K562 (cell line): ENCODE data around the gene WDR72. TPM values are rescaled to one million over a fixed set of nuclear protein-coding genes. Genes with fewer than 3 reads are reported as not detected.

Source experiments
- ATAC-seq: fragments of 200-7000 bp; cut with Tn5 transposase; 3 replicates; pipeline ENCODE4 v1.9.1; 2020; ENCODE audit warnings: moderate library complexity
- BruUV-seq: library from RNA; stranded (reverse); fragments of 400-500 nt; replicated peaks from 2 replicates; lab custom pipeline; 2021; lab: Mats Ljungman, UMichigan
- CTCF ChIA-PET: fragments of 300-600 bp; formaldehyde crosslinking; extraction: SDS; loops from one replicate; lab custom pipeline; 2021; ENCODE audit warnings: low intra/inter-chr PET ratio; lab: Yijun Ruan, JAX
- POLR2A ChIA-PET: fragments of 300-600, 350-650 bp; sonication (Branson Sonifier 250); formaldehyde crosslinking; extraction: SDS; loops from one replicate; lab custom pipeline; 2021; ENCODE audit warnings: antibody characterized with exemption, inconsistent platforms; lab: Yijun Ruan, JAX
- DNase-seq, 4 experiments: peaks; one replicate each; pipeline versions ENCODE4 v3.0.0 to v3.0.0-alpha.2; 2011 to 2018; ENCODE audit warnings: low spot score in 3 of 4, mixed read lengths in 3 of 4; ENCODE audit errors: extremely low read depth in 1 of 4
- FAIRE-seq: peaks from 2 replicates; lab custom pipeline; 2011; peaks lifted over from hg19 to GRCh38; lab: Jason Lieb, UNC
- H2AFZ ChIP-seq: 2 replicates; pipeline ENCODE4 v1.6.0; 2011; ENCODE audit warnings: low read depth, low read length, control low read depth, inconsistent platforms
- H3K27ac ChIP-seq: fragments of 200-600 bp; 3 replicates; pipeline ENCODE4 v1.8.0; 2011; ENCODE audit warnings: low read depth, mild to moderate bottlenecking, control low read depth, inconsistent platforms, low read length, moderate library complexity, mixed read lengths; ENCODE audit errors: extremely low read depth
- H3K27me3 ChIP-seq, 2 experiments: fragments of 300-600 bp in 1 of 2; 2 replicates in 1 of 2; 3 replicates in 1 of 2; pipeline versions ENCODE4 v1.6.0 to v1.8.0; 2011; ENCODE audit warnings: inconsistent platforms in 2 of 2, low read length in 2 of 2, mild to moderate bottlenecking in 1 of 2, mixed read lengths in 1 of 2, moderate library complexity in 1 of 2; ENCODE audit not compliant: control insufficient read depth in 2 of 2, insufficient read depth in 2 of 2
- H3K36me3 ChIP-seq: fragments of 300-600 bp; 3 replicates; pipeline ENCODE4 v1.8.0; 2011; ENCODE audit warnings: mild to moderate bottlenecking, low read length, inconsistent platforms; ENCODE audit not compliant: control insufficient read depth, insufficient read depth
- H3K4me1 ChIP-seq, 2 experiments: fragments of 200-600 bp in 1 of 2; replicated peaks in 1 of 2; 2 replicates in 1 of 2; 3 replicates in 1 of 2; pipeline versions ENCODE4 v1.5.1 to v1.8.0; 2011; ENCODE audit warnings: inconsistent platforms in 2 of 2, low read length in 2 of 2, mild to moderate bottlenecking in 1 of 2, mixed read lengths in 1 of 2, moderate library complexity in 1 of 2; ENCODE audit not compliant: control insufficient read depth in 2 of 2, insufficient read depth in 2 of 2
- H3K4me2 ChIP-seq: 2 replicates; pipeline ENCODE4 v1.6.1; 2011; ENCODE audit warnings: low read length, control low read depth, inconsistent platforms, mixed read lengths; ENCODE audit not compliant: insufficient read depth
- H3K4me3 ChIP-seq: fragments of 200-600 bp; sonication (generic), shearing (Covaris generic); 2 replicates; pipeline ENCODE4 v1.5.1; 2016; ENCODE audit warnings: control low read depth, inconsistent platforms
- H3K79me2 ChIP-seq: fragments of 200-600 bp; 3 replicates; pipeline ENCODE4 v1.8.0; 2011; ENCODE audit warnings: low read length, inconsistent platforms; ENCODE audit not compliant: control insufficient read depth, insufficient read depth
- H3K9ac ChIP-seq, 2 experiments: 2 replicates each; pipeline versions ENCODE4 v1.6.0 to v1.6.1; 2011; ENCODE audit warnings: low read depth in 2 of 2, low read length in 2 of 2, control low read depth in 1 of 2, inconsistent platforms in 1 of 2, mild to moderate bottlenecking in 1 of 2, mixed read lengths in 1 of 2; ENCODE audit not compliant: insufficient read depth in 1 of 2
- H3K9me1 ChIP-seq: one replicate; pipeline ENCODE4 v1.6.0; 2011; ENCODE audit warnings: inconsistent platforms, mild to moderate bottlenecking, low read length, moderate library complexity; ENCODE audit not compliant: control insufficient read depth, insufficient read depth
- H3K9me3 ChIP-seq: replicated peaks from 2 replicates; pipeline ENCODE4 v1.5.1; 2011; ENCODE audit warnings: low read depth, low read length, inconsistent platforms; ENCODE audit not compliant: control insufficient read depth, insufficient read depth
- H4K20me1 ChIP-seq: replicated peaks from 2 replicates; pipeline ENCODE4 v1.6.1; 2011; ENCODE audit warnings: low read length, inconsistent platforms, mixed read lengths; ENCODE audit not compliant: control insufficient read depth, insufficient read depth
- MCM5 ChIP-seq: fragments of 450-650 bp; IDR thresholded peaks from 2 replicates; pipeline ENCODE4 v1.6.1; 2016; ENCODE audit warnings: low read depth
- RAD21 ChIP-seq, 2 experiments: fragments of 250-450 bp in 1 of 2; fragments of 450-650 bp in 1 of 2; sonication (Bioruptor Pico) in 1 of 2; formaldehyde crosslinking in 1 of 2; IDR thresholded peaks in 1 of 2; conservative IDR thresholded peaks in 1 of 2; 2 replicates each; pipeline versions ENCODE4 v1.4.0 to v1.8.0; 2020 to 2022; ENCODE audit warnings: mild to moderate bottlenecking in 2 of 2, moderate library complexity in 1 of 2
- WGBS: fragments of 100-300 bp; shearing (Covaris generic); methylation state at CpG from one replicate; pipeline ENCODE4 v1.1.6; 2016; ENCODE audit warnings: low coverage, mixed read lengths; ENCODE audit not compliant: insufficient coverage; ENCODE audit errors: missing lambda C conversion rate; 5-methylcytosine and 5-hydroxymethylcytosine counted together
- in situ Hi-C: fragments of 300-500 bp; cut with MboI; formaldehyde crosslinking; loops from 4 replicates; pipeline ENCODE4 v1.15.0; 2018; ENCODE audit warnings: inconsistent platforms, mixed read lengths
- intact Hi-C: fragments of 100-400 bp; cut with micrococcal nuclease; formaldehyde crosslinking; loops from 2 replicates; pipeline ENCODE4 v1.14.2; 2022
- polyA plus RNA-seq, 8 experiments: library from polyadenylated mRNA; depleted of rRNA in 4 of 8; stranded (reverse) in 5 of 8; unstranded in 3 of 8; fragments of >200 nt; fragmentation: Nextera tagmentation in 2 of 8; fragmentation: Illumina TruSeq in 1 of 8; extraction: Ambion mirVana in 2 of 8; extraction: Trizol in 1 of 8; gene quantifications; 2 replicates each; pipeline versions ENCODE4 v1.2.1 to v1.2.3, GENCODE V29; 2011 to 2014; ENCODE audit warnings: inconsistent platforms in 1 of 8, missing spikeins in 1 of 8
- total RNA-seq, 7 experiments: library from RNA; depleted of rRNA in 6 of 7; stranded (reverse); fragments of >200 nt in 6 of 7; fragmentation: Illumina TruSeq in 2 of 7; extraction: Trizol in 2 of 7; gene quantifications; 2 replicates each; pipeline versions ENCODE4 v1.2.1 to v1.2.3, GENCODE V29; 2011 to 2021; ENCODE audit warnings: low replicate concordance in 1 of 7
- TF ChIP-seq, protein P1 (sequence below), 3 experiments: IDR thresholded peaks in 2 of 3; conservative IDR thresholded peaks in 1 of 3; 2 replicates each; pipeline ENCODE4 v1.5.1; 2011 to 2012; ENCODE audit warnings: low read length in 3 of 3, mild to moderate bottlenecking in 3 of 3, control low read depth in 2 of 3, improper control_type of control experiment in 1 of 3, inconsistent platforms in 1 of 3, low read depth in 1 of 3, mixed read lengths in 1 of 3, moderate library complexity in 1 of 3; ENCODE audit not compliant: insufficient read depth in 2 of 3

WDR72 gene
- total and polyA plus RNA-seq, 9 of the 15 experiments (the other 6 are each of a cell fraction or from before 2014, with no cell fraction given) = 0.01 TPM; not detected in 8

DNA sequence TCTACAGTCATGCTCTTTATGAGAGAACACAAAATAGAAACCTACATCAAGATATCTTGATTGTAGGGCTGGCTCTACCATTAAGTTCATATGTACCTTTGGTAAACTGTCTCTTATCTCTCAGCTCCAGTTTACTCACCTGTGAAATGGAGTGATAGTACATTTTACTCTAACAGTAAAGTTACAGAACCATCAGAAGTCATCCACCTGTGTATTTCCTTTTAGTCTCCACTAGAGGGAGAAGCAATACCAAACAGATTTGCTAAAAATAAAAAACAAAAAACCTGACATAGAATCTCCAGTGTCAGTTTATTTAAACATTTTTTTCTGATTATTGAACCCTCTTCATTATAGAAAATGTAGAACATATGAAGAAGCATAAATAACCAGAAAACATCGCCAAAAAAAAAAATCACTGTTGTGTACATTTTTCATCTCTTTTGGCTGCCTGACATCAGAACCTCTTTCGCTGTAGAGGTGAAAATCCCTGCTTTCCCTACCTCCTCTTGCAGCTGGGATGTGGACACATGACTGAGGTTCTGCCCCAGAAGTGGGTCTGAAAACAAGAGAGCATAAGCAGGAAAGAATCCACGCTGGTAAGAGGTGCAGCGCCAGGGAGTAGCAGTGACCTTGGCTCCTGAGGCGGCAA, 48.7 kb upstream of the WDR72 start:
- no peak overlapping the region for H3K4me2 ChIP-seq
- H3K9ac ChIP-seq = no peak overlapping the region
- 4% methylated on average over 5 of the region's 5 CpGs for WGBS
- H2AFZ ChIP-seq = no peak overlapping the region
- no peaks in the 10 kb centered on the region for H3K36me3 ChIP-seq
- no peaks in the 10 kb centered on the region for H3K79me2 ChIP-seq
- H3K27ac ChIP-seq = no peak overlapping the region
- intact Hi-C loops = no loop called here
- DNase-seq = peak in 3 of 4 experiments; percentile 7 to 14 (median 12)
- TF ChIP-seq RAD21 (CRISPR knock-in tag; conservative IDR thresholded peaks at IDR 0.05 in 1 of 2, IDR thresholded peaks at IDR 0.05 in 1 of 2) (peak in 1 of 2 experiments; percentile 27; a peak in 2 of 4 replicates), MCM5 (no peak)
- TF ChIP-seq, protein P1, sequence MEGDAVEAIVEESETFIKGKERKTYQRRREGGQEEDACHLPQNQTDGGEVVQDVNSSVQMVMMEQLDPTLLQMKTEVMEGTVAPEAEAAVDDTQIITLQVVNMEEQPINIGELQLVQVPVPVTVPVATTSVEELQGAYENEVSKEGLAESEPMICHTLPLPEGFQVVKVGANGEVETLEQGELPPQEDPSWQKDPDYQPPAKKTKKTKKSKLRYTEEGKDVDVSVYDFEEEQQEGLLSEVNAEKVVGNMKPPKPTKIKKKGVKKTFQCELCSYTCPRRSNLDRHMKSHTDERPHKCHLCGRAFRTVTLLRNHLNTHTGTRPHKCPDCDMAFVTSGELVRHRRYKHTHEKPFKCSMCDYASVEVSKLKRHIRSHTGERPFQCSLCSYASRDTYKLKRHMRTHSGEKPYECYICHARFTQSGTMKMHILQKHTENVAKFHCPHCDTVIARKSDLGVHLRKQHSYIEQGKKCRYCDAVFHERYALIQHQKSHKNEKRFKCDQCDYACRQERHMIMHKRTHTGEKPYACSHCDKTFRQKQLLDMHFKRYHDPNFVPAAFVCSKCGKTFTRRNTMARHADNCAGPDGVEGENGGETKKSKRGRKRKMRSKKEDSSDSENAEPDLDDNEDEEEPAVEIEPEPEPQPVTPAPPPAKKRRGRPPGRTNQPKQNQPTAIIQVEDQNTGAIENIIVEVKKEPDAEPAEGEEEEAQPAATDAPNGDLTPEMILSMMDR (IDR thresholded peaks at IDR 0.05 in 2 of 3, conservative IDR thresholded peaks at IDR 0.05 in 1 of 3; ENCODE audit: insufficient read depth in 2 of 3, low read depth in 1 of 3, low read length in 3 of 3) = peak in 1 of 3 experiments; percentile 42; a peak in 2 of 6 replicates
- no peak for ATAC-seq
- FAIRE-seq = no peak
- H4K20me1 ChIP-seq = no peaks in the 10 kb centered on the region
- no peaks in the 10 kb centered on the region for H3K9me1 ChIP-seq
- no peaks in the 10 kb centered on the region for H3K4me1 ChIP-seq
- CTCF ChIA-PET = no interaction called here
- in situ Hi-C loops = no loop called here
- no TSS peak for BruUV-seq
- H3K4me3 ChIP-seq = no peak overlapping the region
- no peaks in the 10 kb centered on the region for H3K9me3 ChIP-seq
- no peaks in the 10 kb centered on the region for H3K27me3 ChIP-seq
- POLR2A ChIA-PET = no interaction called here
